HG03103 (cell line): ENCODE results near the gene CNOT3.

Source experiments
- ATAC-seq: cut with Tn5 transposase; IDR thresholded peaks from one replicate; pipeline ENCODE4 v1.9.1; 2021; ENCODE audit warnings: low read depth; ENCODE audit not compliant: unreplicated experiment

Gene CNOT3

DNA sequence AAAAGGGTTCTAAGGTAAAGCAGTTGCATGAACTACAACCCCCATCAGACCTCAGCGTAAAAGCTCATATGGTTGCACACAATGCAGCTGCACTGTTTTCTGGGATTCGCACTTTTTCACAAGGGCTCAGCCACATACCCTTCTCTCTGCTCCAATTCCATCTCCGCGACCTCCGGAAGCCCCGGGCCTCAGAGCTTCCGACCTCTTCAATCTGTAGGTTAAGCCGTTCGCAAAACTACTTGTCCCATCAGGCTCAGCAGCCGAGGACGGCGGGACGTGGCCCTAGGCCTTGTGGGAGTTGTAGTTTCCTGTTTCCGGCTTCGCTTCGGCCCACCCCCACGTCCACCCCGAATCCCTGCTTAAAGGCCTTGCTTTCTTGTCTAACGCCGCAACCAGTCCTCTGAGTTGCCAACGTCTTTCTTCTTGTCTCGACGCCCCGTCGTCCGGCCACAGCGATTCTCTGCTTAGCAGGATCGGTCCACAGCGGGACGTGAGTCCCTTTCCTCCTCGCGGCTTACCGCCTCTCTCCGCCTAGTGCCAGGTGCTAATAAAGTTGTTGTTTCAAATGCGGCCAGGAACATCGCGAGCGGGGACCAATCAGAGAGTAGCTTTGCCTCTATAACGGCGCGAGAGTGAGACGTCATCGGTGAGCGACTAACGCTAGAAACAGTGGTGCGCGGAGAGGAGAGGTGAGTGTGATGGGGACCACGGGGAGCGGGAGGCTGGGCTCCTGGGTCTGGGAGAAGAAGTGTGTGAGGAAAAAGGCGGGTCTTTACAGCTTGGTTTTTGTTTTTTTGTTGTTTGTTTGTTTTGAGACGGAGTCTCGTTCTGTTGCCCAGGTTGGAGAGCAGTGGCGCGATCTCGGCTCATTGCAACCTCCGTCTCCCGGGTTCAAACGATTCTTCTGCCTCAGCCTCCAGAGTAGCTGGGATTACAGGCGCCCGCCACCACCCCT, 22.2 kb upstream of the CNOT3 start, which contains the start of the genes PRPF31 and TFPT:
TSS of gene PRPF31 (plus strand) at position 646 of the 955 bp plus-strand sequence. CDS start 2,525 bp downstream, outside the sequence.
TSS of gene TFPT (minus strand) at position 549 of the 955 bp plus-strand sequence. CDS start at position 161, 388 bp downstream.
- peak; percentile 74 for ATAC-seq

GRCh38 chr19:54121259-54121658, 16.3 kb upstream of the CNOT3 start:
- no peak for ATAC-seq

DNA sequence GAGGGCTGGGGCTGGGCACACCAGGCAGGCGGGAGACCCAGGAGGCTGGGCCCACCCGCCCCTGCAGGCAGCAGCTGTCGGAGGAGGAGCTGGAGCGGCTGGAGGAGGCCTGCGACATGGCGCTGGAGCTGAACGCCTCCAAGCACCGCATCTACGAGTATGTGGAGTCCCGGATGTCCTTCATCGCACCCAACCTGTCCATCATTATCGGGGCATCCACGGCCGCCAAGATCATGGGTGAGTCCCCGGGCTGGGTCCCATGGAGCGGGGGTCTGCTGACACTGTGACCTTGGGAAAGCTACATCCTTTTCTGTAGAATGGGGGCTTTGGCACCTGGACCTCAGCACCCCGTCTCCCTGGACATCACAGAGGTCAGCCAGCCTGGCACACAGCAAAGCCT, 13.9 kb upstream of the CNOT3 start:
- no peak for ATAC-seq

- no peak for ATAC-seq
Measured at GRCh38 chr19:54124393-54124792, 13.2 kb upstream of the CNOT3 start.

DNA sequence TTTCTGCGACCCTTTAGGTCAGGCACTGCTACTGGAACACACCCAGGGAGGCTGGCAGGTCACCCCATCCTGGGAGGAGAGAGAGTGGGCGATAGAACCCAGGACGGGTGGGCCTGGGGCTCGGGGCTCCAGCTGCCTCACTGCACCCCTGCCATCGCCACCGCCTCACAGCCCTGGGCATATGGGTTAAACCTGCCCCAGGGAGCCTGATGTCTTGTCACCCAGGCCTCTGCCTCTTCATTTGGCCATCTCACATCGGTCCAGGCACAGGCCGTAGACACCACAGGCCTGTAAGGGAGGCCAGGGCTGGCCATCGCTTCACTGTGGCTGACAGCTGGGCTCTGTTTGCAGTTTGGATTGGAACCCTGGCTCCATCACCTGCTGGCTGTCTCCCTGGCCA, 11.8 kb upstream of the CNOT3 start:
- ATAC-seq, result no peak

- ATAC-seq, result no peak
Measured at GRCh38 chr19:54127688-54128440, 9.7 kb upstream of the CNOT3 start.

DNA sequence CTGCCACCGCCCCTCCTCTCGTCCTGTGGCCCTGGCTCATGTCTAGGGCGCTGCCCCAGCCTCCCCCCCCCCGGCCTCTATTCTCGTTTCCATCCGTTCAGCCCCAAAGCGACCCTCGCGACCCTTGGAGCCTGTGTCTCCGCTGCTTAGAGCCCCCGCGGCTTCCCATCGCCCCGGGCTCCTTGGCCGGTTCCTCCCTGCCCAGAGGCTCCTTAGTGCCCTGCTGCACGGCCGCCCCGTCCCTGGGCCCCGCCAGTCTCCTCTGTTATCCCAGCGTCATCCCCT, 9.2 kb upstream of the CNOT3 start:
- no peak for ATAC-seq

DNA sequence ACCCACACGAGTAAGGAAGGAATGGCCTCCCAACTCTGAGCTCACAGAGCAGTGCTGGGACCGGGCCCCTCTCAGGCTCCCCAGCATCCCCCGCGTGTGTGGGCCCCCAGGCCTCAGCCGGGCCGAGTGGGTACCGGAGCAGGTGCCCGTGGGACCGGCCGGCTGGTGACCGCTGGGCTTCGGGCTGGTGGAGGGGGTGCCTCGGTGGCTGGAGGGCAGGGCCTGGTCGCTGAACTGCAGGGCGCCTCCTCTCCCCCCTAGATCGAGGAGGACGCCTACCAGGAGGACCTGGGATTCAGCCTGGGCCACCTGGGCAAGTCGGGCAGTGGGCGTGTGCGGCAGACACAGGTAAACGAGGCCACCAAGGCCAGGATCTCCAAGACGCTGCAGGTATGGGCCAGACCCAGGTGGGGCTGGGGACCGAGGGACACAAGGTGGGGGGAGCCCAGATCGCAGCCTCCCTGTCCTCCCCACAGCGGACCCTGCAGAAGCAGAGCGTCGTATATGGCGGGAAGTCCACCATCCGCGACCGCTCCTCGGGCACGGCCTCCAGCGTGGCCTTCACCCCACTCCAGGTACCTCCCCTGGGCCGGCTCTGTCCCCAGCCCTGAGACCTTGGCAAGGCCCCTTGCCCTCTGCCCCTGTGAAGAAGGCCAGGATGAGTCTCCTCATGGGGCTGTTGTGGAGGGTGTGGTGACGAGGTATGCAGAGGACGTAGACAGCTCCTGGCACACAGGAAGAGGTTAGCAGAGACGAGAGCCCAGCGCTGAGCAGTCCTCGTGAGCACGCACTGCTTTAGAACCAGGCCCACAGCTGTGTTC, 8.6 kb upstream of the CNOT3 start:
- no peak for ATAC-seq

DNA sequence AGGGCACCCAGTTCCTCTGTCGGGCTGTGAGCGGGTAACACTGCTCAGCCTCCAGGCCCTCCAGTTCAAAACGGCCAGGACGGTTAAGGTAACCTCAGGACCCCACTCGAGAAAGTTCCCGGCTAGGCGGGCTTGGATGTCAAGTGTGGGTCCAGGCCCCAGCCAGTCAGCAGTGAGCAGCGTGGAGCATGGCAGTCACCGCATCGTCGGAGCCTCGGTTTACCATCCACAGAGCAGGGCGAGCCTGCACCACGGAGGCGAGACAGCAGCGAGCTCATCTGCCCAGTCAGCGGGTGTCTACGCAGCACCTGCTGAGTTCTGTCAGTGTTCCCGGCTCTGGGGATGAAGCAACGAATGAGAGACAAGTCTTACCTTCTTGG, 8.0 kb upstream of the CNOT3 start:
- ATAC-seq, result no peak

DNA sequence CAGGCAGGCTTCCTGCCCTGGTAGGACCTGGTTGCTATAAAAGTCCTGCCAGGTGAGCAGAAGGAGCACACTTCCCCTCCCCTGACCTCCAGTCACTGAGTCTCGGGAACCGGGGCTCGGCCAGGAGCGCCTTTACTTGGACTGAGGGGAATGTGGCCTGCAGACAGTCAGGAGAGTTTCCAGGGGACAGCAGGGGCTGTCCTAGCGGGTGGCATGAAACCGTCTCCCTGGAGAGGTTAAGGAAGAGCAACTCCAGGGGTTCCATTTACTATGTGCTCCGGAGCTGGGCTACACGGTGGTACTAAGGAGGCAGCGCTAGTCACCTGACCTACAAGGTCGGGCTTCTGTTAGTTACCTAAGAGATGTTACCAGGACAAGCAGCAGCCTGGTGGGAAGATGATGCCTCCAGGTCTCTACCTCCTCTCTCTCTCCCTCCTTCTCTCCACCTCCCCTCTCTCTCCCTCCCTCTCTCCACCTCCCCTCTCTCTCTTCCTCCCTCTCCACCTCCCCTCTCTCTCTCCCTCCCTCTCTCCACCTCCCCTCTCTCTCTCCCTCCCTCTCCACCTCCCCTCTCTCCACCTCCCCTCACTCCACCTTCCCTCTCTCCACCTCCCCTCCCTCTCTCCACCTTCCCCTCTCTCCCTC, 4.1 kb upstream of the CNOT3 start:
- ATAC-seq, result no peak

DNA sequence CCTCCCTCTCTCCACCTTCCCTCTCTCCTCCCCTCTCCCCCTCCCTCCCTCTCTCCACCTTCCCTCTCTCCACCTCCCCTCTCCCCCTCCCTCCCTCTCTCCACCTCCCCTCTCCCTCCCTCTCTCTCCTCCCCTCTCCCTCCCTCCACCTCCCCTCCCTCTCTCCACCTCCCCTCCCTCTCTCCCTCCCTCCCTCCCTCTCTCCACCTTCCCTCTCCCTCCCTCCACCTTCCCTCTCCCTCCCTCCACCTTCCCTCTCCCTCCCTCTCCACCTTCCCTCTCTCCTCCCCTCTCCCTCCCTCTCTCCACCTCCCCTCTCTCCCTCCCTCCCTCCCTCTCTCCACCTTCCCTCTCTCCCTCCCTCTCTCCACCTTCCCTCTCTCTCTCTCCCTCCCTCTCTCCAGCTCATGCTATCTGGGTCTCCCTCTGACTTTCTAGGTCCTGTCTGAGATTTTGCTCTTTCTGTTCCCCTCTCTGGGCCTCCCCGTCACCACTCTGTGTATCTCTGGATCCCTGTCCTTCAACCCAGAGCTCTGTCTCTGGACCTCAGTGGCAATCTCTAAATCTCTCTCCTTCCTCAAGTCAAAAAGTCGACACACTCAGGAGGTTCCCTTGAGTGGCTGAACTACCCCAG, 3.5 kb upstream of the CNOT3 start:
- no peak for ATAC-seq

DNA sequence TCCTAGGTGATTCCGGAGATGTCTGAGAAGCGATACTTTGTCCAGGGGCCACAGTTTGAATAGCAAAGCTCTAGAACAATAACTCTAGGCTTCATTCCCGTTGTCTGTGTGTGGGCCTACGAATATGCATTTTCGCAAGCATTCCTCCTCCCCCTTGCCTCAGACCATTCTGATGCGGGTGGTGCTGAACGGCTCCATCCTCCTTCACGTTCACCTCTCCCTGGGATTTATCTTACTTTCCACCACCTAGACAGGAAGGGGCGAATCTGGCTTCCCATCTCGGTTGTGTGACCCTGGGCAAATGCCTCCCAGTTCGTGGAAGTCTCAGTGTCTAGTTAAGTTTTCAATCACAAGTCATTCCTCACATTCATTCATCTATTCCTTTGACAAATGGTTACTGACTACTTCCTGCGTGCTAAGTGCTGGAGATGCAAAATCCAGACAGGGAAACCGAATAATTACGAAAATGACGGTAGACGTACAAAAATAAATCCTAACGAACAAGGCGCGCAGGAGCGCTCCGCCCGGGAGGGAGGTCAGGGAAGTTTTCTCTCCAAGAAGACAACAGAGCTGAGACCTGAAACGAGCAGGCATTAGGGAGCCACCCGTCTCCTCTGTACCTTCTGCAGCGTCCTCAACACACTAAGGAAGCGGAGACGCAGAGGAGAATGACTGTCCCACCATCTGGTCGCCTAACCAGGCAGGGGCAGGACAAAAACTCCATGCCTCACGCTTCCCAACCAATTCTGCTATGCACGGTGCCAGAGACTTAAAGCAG, 1.3 kb upstream of the CNOT3 start:
- ATAC-seq, result no peak

DNA sequence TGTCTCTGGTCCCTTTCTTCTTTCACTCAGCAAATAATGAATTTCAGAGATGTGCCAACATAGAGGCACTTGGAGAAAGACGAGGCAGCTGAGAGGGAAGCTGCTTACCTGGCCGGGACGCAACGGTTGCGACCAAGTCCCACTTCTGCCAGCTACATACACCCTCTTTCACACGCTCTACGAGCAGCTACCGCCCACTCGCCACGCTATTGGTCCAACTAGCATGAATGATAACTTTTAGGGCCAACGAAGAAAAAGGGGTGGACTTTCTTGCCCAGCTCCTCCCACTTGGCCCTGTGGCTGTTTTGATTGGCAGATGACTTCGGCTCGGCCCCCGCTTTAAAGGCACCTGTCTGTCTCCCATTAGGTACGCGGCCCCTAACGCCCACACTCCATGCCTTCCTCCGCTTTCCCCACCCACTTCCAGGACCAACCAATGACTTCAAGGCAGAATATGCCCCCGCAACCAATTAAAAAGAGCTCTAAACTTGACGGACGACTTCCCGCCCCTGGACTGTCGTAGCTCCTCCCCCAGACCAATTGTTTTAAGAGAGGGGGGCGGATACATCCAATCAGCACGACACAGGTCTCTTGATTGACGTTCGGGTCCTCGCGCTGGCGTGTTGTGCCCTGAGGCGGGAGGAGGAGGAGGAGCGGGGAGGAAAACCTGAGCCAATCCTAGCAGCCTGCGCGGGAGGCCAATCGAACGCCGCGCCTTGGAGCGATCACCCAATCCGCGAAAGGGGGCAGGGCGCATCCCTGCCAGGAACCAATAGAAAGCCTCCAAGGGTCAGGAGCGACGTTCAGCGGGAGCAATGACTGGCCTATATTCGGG, 481 bp upstream of the CNOT3 start:
- peak; percentile 73 for ATAC-seq

DNA sequence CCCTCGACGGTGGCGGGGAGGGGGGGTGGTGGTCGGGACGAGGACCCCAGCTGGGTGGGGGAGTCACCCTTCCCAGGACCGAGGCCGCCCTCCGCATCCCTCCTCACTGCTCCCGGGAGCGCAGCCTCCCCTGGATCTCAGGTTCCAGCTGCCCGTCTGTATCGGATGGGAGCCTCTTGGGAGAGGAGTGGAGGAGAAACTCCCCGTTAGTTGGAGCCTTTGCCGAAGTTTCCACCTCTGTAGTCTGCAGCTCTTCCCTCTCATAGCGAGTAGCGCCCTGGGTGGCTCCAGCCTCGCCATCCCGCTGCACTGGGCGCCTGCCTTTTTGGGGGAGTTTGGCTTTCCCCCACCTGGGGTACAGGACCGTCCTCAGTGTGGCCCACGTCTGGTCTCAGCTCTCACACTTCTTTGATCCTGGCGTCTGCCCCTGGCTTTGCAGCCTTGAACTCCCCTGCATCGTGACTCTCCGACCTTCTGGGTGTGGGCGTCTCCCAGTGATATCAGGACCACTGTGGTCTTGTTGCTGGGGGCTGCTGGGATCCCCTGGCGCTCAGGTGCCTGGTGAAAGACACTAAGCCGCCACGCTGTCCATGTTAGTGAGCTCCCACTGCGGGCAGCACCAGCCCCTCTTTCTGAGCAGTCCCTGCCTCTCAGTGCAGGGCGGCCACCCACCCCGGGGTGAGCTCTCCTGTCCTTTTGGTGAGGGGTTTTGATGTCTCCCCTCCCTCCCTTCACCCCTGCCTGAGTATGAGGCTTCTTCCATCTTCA, 1.1 kb downstream of the CNOT3 start:
- no peak for ATAC-seq

- ATAC-seq, result no peak
Measured at GRCh38 chr19:54141356-54141755, 3.8 kb downstream of the CNOT3 start.

GRCh38 chr19:54142166-54142780, 4.7 kb downstream of the CNOT3 start:
- no peak for ATAC-seq

GRCh38 chr19:54145541-54146158, 8.1 kb downstream of the CNOT3 start:
- no peak for ATAC-seq
